A673 (cell line): ENCODE results near the gene MDM2.

Source experiments
- EZH2 ChIP-seq: fragments of 200-600 bp; sonication (generic); IDR thresholded peaks from 2 replicates; pipeline ENCODE4 v1.6.1; 2017; ENCODE audit warnings: borderline replicate concordance, low read depth, mild to moderate bottlenecking, mixed read lengths, antibody characterized with exemption, low read length; ENCODE audit not compliant: poor library complexity, severe bottlenecking
- TF ChIP-seq, protein P1 (sequence below): fragments of 300-800, 200-600 bp; sonication (generic); conservative IDR thresholded peaks from 2 replicates; pipeline ENCODE4 v1.5.1; 2017; ENCODE audit warnings: low read depth, mild to moderate bottlenecking, antibody characterized with exemption, low read length, moderate library complexity, mixed read lengths

DNA sequence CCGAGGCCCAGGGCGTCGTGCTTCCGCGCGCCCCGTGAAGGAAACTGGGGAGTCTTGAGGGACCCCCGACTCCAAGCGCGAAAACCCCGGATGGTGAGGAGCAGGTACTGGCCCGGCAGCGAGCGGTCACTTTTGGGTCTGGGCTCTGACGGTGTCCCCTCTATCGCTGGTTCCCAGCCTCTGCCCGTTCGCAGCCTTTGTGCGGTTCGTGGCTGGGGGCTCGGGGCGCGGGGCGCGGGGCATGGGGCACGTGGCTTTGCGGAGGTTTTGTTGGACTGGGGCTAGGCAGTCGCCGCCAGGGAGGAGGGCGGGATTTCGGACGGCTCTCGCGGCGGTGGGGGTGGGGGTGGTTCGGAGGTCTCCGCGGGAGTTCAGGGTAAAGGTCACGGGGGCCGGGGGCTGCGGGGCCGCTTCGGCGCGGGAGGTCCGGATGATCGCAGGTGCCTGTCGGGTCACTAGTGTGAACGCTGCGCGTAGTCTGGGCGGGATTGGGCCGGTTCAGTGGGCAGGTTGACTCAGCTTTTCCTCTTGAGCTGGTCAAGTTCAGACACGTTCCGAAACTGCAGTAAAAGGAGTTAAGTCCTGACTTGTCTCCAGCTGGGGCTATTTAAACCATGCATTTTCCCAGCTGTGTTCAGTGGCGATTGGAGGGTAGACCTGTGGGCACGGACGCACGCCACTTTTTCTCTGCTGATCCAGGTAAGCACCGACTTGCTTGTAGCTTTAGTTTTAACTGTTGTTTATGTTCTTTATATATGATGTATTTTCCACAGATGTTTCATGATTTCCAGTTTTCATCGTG, 612 bp downstream of the MDM2 start:
- TF ChIP-seq, protein P1, sequence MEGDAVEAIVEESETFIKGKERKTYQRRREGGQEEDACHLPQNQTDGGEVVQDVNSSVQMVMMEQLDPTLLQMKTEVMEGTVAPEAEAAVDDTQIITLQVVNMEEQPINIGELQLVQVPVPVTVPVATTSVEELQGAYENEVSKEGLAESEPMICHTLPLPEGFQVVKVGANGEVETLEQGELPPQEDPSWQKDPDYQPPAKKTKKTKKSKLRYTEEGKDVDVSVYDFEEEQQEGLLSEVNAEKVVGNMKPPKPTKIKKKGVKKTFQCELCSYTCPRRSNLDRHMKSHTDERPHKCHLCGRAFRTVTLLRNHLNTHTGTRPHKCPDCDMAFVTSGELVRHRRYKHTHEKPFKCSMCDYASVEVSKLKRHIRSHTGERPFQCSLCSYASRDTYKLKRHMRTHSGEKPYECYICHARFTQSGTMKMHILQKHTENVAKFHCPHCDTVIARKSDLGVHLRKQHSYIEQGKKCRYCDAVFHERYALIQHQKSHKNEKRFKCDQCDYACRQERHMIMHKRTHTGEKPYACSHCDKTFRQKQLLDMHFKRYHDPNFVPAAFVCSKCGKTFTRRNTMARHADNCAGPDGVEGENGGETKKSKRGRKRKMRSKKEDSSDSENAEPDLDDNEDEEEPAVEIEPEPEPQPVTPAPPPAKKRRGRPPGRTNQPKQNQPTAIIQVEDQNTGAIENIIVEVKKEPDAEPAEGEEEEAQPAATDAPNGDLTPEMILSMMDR: no peak
- no peak for TF ChIP-seq EZH2
